ENCODE measurements around the gene ASB15.

ASB15 gene

GRCh38 chr7:123558289-123558874 is 43.2 kb upstream of the ASB15 start:
- H3K4me3 ChIP-seq (ENCODE audit: low read depth, low read length): peak overlapping the region; percentile 86
- no peak for TF ChIP-seq CTCF (IDR thresholded peaks at IDR 0.05; ENCODE audit: borderline replicate concordance, insufficient read depth, low read depth, low read length)

- TF ChIP-seq CTCF (IDR thresholded peaks at IDR 0.05; ENCODE audit: borderline replicate concordance, insufficient read depth, low read depth, low read length): no peak
- no peak overlapping the region for H3K4me3 ChIP-seq (ENCODE audit: low read depth, low read length)
These were observed 39.5 kb upstream of the ASB15 start for GRCh38 chr7:123562121-123562520.

- H3K4me3 ChIP-seq (ENCODE audit: low read depth, low read length): no peak overlapping the region
- TF ChIP-seq CTCF (IDR thresholded peaks at IDR 0.05; ENCODE audit: borderline replicate concordance, insufficient read depth, low read depth, low read length): no peak
These were observed 32.1 kb upstream of the ASB15 start for GRCh38 chr7:123569352-123570010.

GRCh38 chr7:123570390-123571182 is 31.0 kb upstream of the ASB15 start:
- TF ChIP-seq CTCF (IDR thresholded peaks at IDR 0.05; ENCODE audit: borderline replicate concordance, insufficient read depth, low read depth, low read length): no peak
- H3K4me3 ChIP-seq (ENCODE audit: low read depth, low read length): no peak overlapping the region

- no peak for TF ChIP-seq CTCF (IDR thresholded peaks at IDR 0.05; ENCODE audit: borderline replicate concordance, insufficient read depth, low read depth, low read length)
- H3K4me3 ChIP-seq (ENCODE audit: low read depth, low read length): no peak overlapping the region
These were observed 30.4 kb upstream of the ASB15 start for GRCh38 chr7:123571187-123571586.

GRCh38 chr7:123571684-123572083 is 29.9 kb upstream of the ASB15 start:
- no peak overlapping the region for H3K4me3 ChIP-seq (ENCODE audit: low read depth, low read length)
- no peak for TF ChIP-seq CTCF (IDR thresholded peaks at IDR 0.05; ENCODE audit: borderline replicate concordance, insufficient read depth, low read depth, low read length)

Measured in GM12875 (cell line).